HG03378 (cell line): ENCODE data around the gene SLC25A41.

Experiments used
- ATAC-seq: cut with Tn5 transposase; IDR thresholded peaks from one replicate; pipeline ENCODE4 v1.9.1; 2021; ENCODE audit warnings: mild to moderate bottlenecking, moderate library complexity; ENCODE audit not compliant: unreplicated experiment

Gene SLC25A41

GRCh38 chr19:6460099-6460884 is 26.7 kb upstream of the SLC25A41 start:
- ATAC-seq: peak; percentile 61

- peak; percentile 4 for ATAC-seq
Observed at GRCh38 chr19:6459262-6460098, 25.9 kb upstream of the SLC25A41 start, which contains the start of gene SLC25A23. Gene SLC25A23 (minus strand): TSS chr19:6459792. CDS start chr19:6459628, 164 bp downstream.

- ATAC-seq: no peak
Observed at GRCh38 chr19:6458695-6459261, 25.2 kb upstream of the SLC25A41 start.

GRCh38 chr19:6457958-6458694 is 24.6 kb upstream of the SLC25A41 start:
- no peak for ATAC-seq

GRCh38 chr19:6455924-6456323 is 22.4 kb upstream of the SLC25A41 start:
- no peak for ATAC-seq

- no peak for ATAC-seq
Observed at GRCh38 chr19:6453951-6454565, 20.5 kb upstream of the SLC25A41 start.

GRCh38 chr19:6452899-6453298 is 19.3 kb upstream of the SLC25A41 start:
- no peak for ATAC-seq

- no peak for ATAC-seq
Observed at GRCh38 chr19:6452223-6452614, 18.7 kb upstream of the SLC25A41 start.

- no peak for ATAC-seq
Observed at GRCh38 chr19:6451583-6452222, 18.1 kb upstream of the SLC25A41 start.

- no peak for ATAC-seq
Observed at GRCh38 chr19:6450166-6450565, 16.6 kb upstream of the SLC25A41 start.

- no peak for ATAC-seq
Observed at GRCh38 chr19:6448045-6448444, 14.5 kb upstream of the SLC25A41 start.

GRCh38 chr19:6446452-6446851 is 12.9 kb upstream of the SLC25A41 start:
- no peak for ATAC-seq

- no peak for ATAC-seq
Observed at GRCh38 chr19:6443986-6444385, 10.4 kb upstream of the SLC25A41 start.

- no peak for ATAC-seq
Observed at GRCh38 chr19:6442087-6442688, 8.6 kb upstream of the SLC25A41 start.

- ATAC-seq: no peak
Observed at GRCh38 chr19:6440905-6441304, 7.3 kb upstream of the SLC25A41 start.

GRCh38 chr19:6439743-6440142 is 6.2 kb upstream of the SLC25A41 start:
- no peak for ATAC-seq

- ATAC-seq: no peak
Observed at GRCh38 chr19:6433165-6433564, 398 bp downstream of the SLC25A41 start.

GRCh38 chr19:6431891-6432290 is 1.7 kb downstream of the SLC25A41 start:
- no peak for ATAC-seq

- ATAC-seq: no peak
Observed at GRCh38 chr19:6429419-6430221, 3.9 kb downstream of the SLC25A41 start.
